GM19452 (cell line): ENCODE data around the gene FAM171A2.
"Not testable (repeated sequence)": the region's sequence is repeated elsewhere in the genome, so short reads cannot be mapped to it uniquely, and the experiment has no call there.

ENCODE experiments used
- ATAC-seq: cut with Tn5 transposase; IDR thresholded peaks from one replicate; pipeline ENCODE4 v1.9.1; 2021; ENCODE audit not compliant: unreplicated experiment

FAM171A2 gene

GRCh38 chr17:44383861-44384260 lies 20.2 kb upstream of the FAM171A2 start:
- no peak for ATAC-seq

GRCh38 chr17:44383363-44383762 lies 19.7 kb upstream of the FAM171A2 start:
- ATAC-seq, result no peak

- ATAC-seq, result no peak
Measured at GRCh38 chr17:44382917-44383316, 19.3 kb upstream of the FAM171A2 start.

GRCh38 chr17:44381810-44382305 lies 18.2 kb upstream of the FAM171A2 start:
- no peak for ATAC-seq

- no peak for ATAC-seq
Measured at GRCh38 chr17:44380767-44381166, 17.1 kb upstream of the FAM171A2 start.

GRCh38 chr17:44379887-44380286 lies 16.2 kb upstream of the FAM171A2 start:
- no peak for ATAC-seq

- no peak for ATAC-seq
Measured at GRCh38 chr17:44378171-44378705, 14.6 kb upstream of the FAM171A2 start.

GRCh38 chr17:44376779-44377178 lies 13.1 kb upstream of the FAM171A2 start:
- ATAC-seq, result no peak

GRCh38 chr17:44376124-44376523 lies 12.5 kb upstream of the FAM171A2 start:
- ATAC-seq, result no peak

GRCh38 chr17:44375196-44376017 lies 11.8 kb upstream of the FAM171A2 start:
- ATAC-seq, result no peak

GRCh38 chr17:44374306-44375195 lies 10.9 kb upstream of the FAM171A2 start:
- ATAC-seq, result no peak

- no peak for ATAC-seq
Measured at GRCh38 chr17:44372036-44372435, 8.4 kb upstream of the FAM171A2 start.

- not testable (repeated sequence) for ATAC-seq
Measured at GRCh38 chr17:44369414-44370023, 5.9 kb upstream of the FAM171A2 start.

GRCh38 chr17:44368391-44369243 lies 5.0 kb upstream of the FAM171A2 start:
- not testable (repeated sequence) for ATAC-seq

- ATAC-seq, result no peak
Measured at GRCh38 chr17:44367231-44367979, 3.8 kb upstream of the FAM171A2 start.

- not testable (repeated sequence) for ATAC-seq
Measured at GRCh38 chr17:44365051-44365450, 1.4 kb upstream of the FAM171A2 start.

GRCh38 chr17:44362949-44363612 lies 572 bp downstream of the FAM171A2 start:
- ATAC-seq, result no peak

- no peak for ATAC-seq
Measured at GRCh38 chr17:44362459-44362948, 1.1 kb downstream of the FAM171A2 start.
